Left kidney (tissue), 2 donors: ENCODE results near the gene RHEX. TPM values are rescaled to one million over a fixed set of nuclear protein-coding genes. Genes with fewer than 3 reads are reported as not detected.
A peak's percentile ranks its signal among the peaks of the same experiment; 100 is the strongest.

Experiments
- DNase-seq: peaks from one replicate; pipeline ENCODE4 v3.0.0-alpha.2; 2013
- polyA plus RNA-seq: library from polyadenylated mRNA; unstranded; fragments of 120-200 nt; gene quantifications from one replicate; pipeline ENCODE4 v1.2.1, GENCODE V29; 2013; ENCODE audit not compliant: insufficient read length

RHEX gene
- polyA plus RNA-seq, 1 donor: 6.2 TPM

GRCh38 chr1:206116873-206117150 is 63.8 kb downstream of the RHEX start:
- DNase-seq: no peak

- peak; percentile 74 for DNase-seq
Measured at GRCh38 chr1:206117151-206117948, 64.4 kb downstream of the RHEX start, which contains the start of gene AVPR1B. Gene AVPR1B (minus strand): TSS chr1:206117388. CDS start chr1:206116890, 498 bp downstream.

- DNase-seq: no peak
Measured at GRCh38 chr1:206120406-206120805, 67.4 kb downstream of the RHEX start.

GRCh38 chr1:206121269-206121668 is 68.3 kb downstream of the RHEX start:
- DNase-seq: no peak

- no peak for DNase-seq
Measured at GRCh38 chr1:206122686-206123085, 69.7 kb downstream of the RHEX start.

GRCh38 chr1:206125346-206125745 is 72.4 kb downstream of the RHEX start:
- no peak for DNase-seq

- DNase-seq: no peak
Measured at GRCh38 chr1:206127336-206127735, 74.4 kb downstream of the RHEX start.

- no peak for DNase-seq
Measured at GRCh38 chr1:206128196-206128595, 75.2 kb downstream of the RHEX start.

- no peak for DNase-seq
Measured at GRCh38 chr1:206131037-206131436, 78.1 kb downstream of the RHEX start.

GRCh38 chr1:206133751-206134415 is 80.9 kb downstream of the RHEX start:
- no peak for DNase-seq

- no peak for DNase-seq
Measured at GRCh38 chr1:206135248-206135647, 82.3 kb downstream of the RHEX start.

GRCh38 chr1:206136241-206136640 is 83.3 kb downstream of the RHEX start:
- DNase-seq: no peak

- no peak for DNase-seq
Measured at GRCh38 chr1:206142011-206142410, 89.0 kb downstream of the RHEX start.

GRCh38 chr1:206142770-206143169 is 89.8 kb downstream of the RHEX start:
- no peak for DNase-seq

GRCh38 chr1:206143537-206144172 is 90.7 kb downstream of the RHEX start:
- DNase-seq: peak; percentile 31

GRCh38 chr1:206144605-206145004 is 91.6 kb downstream of the RHEX start:
- DNase-seq: no peak

GRCh38 chr1:206145771-206146290 is 92.9 kb downstream of the RHEX start:
- DNase-seq: no peak

Other genes with a start within 250 kb of the RHEX start
- 35.4 TPM for gene SLC41A1, start 240.0 kb upstream of the RHEX start, polyA plus RNA-seq
- gene PM20D1, start 203.0 kb upstream of the RHEX start, polyA plus RNA-seq: 0.88 TPM
- 0.20 TPM for gene SLC26A9, start 109.7 kb upstream of the RHEX start, polyA plus RNA-seq
- 2.3 TPM for gene RAB7B, start 49.8 kb upstream of the RHEX start, polyA plus RNA-seq
- 0.28 TPM for gene CTSE, start 29.3 kb upstream of the RHEX start, polyA plus RNA-seq
- gene AVPR1B, start 64.2 kb downstream of the RHEX start, polyA plus RNA-seq: 0.85 TPM
- gene FAM72A, start 149.7 kb downstream of the RHEX start, polyA plus RNA-seq: 6.2 TPM
- gene SRGAP2, start 150.4 kb downstream of the RHEX start, polyA plus RNA-seq: 60.9 TPM